IMR-90 (cell line): ENCODE results near the gene SLC39A11. TPM values are rescaled to one million over a fixed set of nuclear protein-coding genes. Genes with fewer than 3 reads are reported as not detected.

ENCODE experiments used
- ATAC-seq: fragments of 200-7000 bp; cut with Tn5 transposase; 2 replicates; pipeline ENCODE4 v1.9.1; 2020; ENCODE audit warnings: low read depth, mild to moderate bottlenecking, moderate library complexity
- BruUV-seq: library from RNA; stranded (reverse); fragments of 400-500 nt; replicated peaks from 2 replicates; lab custom pipeline; 2021; lab: Mats Ljungman, UMichigan
- CTCF ChIA-PET: fragments of 300-600 bp; formaldehyde crosslinking; extraction: SDS; loops from one replicate; lab custom pipeline; 2021; ENCODE audit warnings: antibody characterized with exemption; lab: Yijun Ruan, JAX
- POLR2A ChIA-PET: fragments of 300-600 bp; sonication (Branson Sonifier 250); formaldehyde crosslinking; loops from one replicate; lab custom pipeline; 2022; ENCODE audit warnings: antibody characterized with exemption; ENCODE audit not compliant: unreplicated experiment; lab: Charles Lee
- DNase-seq: peaks from one replicate; pipeline ENCODE4 v3.0.0; 2013
- H2AFZ ChIP-seq: replicated peaks from 2 replicates; pipeline ENCODE3; 2013; ENCODE audit warnings: low read length, mild to moderate bottlenecking; ENCODE audit not compliant: poor library complexity
- H2AK5ac ChIP-seq: 2 replicates; pipeline ENCODE4 v1.6.1; 2013; ENCODE audit warnings: low read depth, low read length, inconsistent platforms
- H2AK9ac ChIP-seq: replicated peaks from 2 replicates; pipeline ENCODE3; 2013; ENCODE audit warnings: mild to moderate bottlenecking, low read depth, low read length, moderate library complexity; ENCODE audit not compliant: poor library complexity
- H2BK120ac ChIP-seq: 2 replicates; pipeline ENCODE4 v1.6.1; 2013; ENCODE audit warnings: low read depth, low read length, inconsistent platforms
- H2BK15ac ChIP-seq: 3 replicates; pipeline ENCODE4 v1.6.1; 2013; ENCODE audit warnings: low read depth, low read length, inconsistent platforms
- H2BK20ac ChIP-seq: 2 replicates; pipeline ENCODE4 v1.6.1; 2013; ENCODE audit warnings: low read depth, mild to moderate bottlenecking, inconsistent platforms, low read length, moderate library complexity
- H2BK5ac ChIP-seq: 2 replicates; pipeline ENCODE4 v1.6.1; 2013; ENCODE audit warnings: mild to moderate bottlenecking, low read depth, low read length, inconsistent platforms; ENCODE audit not compliant: poor library complexity, severe bottlenecking
- H3K14ac ChIP-seq: replicated peaks from 2 replicates; pipeline ENCODE4 v1.6.1; 2013; ENCODE audit warnings: low read depth, low read length, inconsistent platforms
- H3K18ac ChIP-seq: 2 replicates; pipeline ENCODE4 v1.6.1; 2013; ENCODE audit warnings: low read depth, low read length, control low read depth
- H3K23ac ChIP-seq: 2 replicates; pipeline ENCODE4 v1.6.1; 2013; ENCODE audit warnings: low read depth, low read length, inconsistent platforms
- H3K27ac ChIP-seq: 2 replicates; pipeline ENCODE4 v1.5.1; 2013; ENCODE audit warnings: mild to moderate bottlenecking, control low read depth, low read length; ENCODE audit not compliant: insufficient read depth
- H3K27me3 ChIP-seq: 2 replicates; pipeline ENCODE4 v1.6.1; 2013; ENCODE audit warnings: low read length; ENCODE audit not compliant: control insufficient read depth, insufficient read depth
- H3K36me3 ChIP-seq: 2 replicates; pipeline ENCODE4 v1.6.1; 2013; ENCODE audit warnings: low read length, mixed read lengths; ENCODE audit not compliant: control insufficient read depth, insufficient read depth
- H3K4ac ChIP-seq: 2 replicates; pipeline ENCODE4 v1.6.1; 2013; ENCODE audit warnings: low read depth, low read length, inconsistent platforms
- H3K4me1 ChIP-seq: 2 replicates; pipeline ENCODE4 v1.6.1; 2013; ENCODE audit warnings: low read length, mixed read lengths; ENCODE audit not compliant: control insufficient read depth, insufficient read depth
- H3K4me2 ChIP-seq: 2 replicates; pipeline ENCODE4 v1.6.1; 2013; ENCODE audit warnings: low read depth, mild to moderate bottlenecking, control low read depth, low read length, moderate library complexity
- H3K4me3 ChIP-seq: 2 replicates; pipeline ENCODE4 v1.5.1; 2013; ENCODE audit warnings: low read depth, mild to moderate bottlenecking, control low read depth, low read length, moderate library complexity; ENCODE audit not compliant: insufficient read depth
- H3K56ac ChIP-seq: 2 replicates; pipeline ENCODE4 v1.6.1; 2013; ENCODE audit warnings: low read length, inconsistent platforms; ENCODE audit not compliant: insufficient read depth; ENCODE audit errors: extremely low read depth
- H3K79me1 ChIP-seq, 2 experiments: 2 replicates each; pipeline ENCODE4 v1.6.1; 2013; ENCODE audit warnings: low read length in 2 of 2, inconsistent platforms in 1 of 2, low read depth in 1 of 2
- H3K9ac ChIP-seq: 2 replicates; pipeline ENCODE4 v1.6.1; 2013; ENCODE audit warnings: low read depth, low read length, control low read depth
- H3K9me1 ChIP-seq: 2 replicates; pipeline ENCODE4 v1.6.1; 2013; ENCODE audit warnings: low read length, inconsistent platforms; ENCODE audit not compliant: insufficient read depth
- H3K9me3 ChIP-seq: 2 replicates; pipeline ENCODE4 v1.6.1; 2013; ENCODE audit warnings: low read length; ENCODE audit not compliant: control insufficient read depth, insufficient read depth
- H4K20me1 ChIP-seq: 2 replicates; pipeline ENCODE4 v1.6.1; 2013; ENCODE audit warnings: low read length, inconsistent platforms; ENCODE audit not compliant: insufficient read depth
- H4K5ac ChIP-seq: 2 replicates; pipeline ENCODE4 v1.6.1; 2013; ENCODE audit warnings: mild to moderate bottlenecking, low read depth, low read length, control low read depth
- H4K8ac ChIP-seq, 2 experiments: 2 replicates each; pipeline ENCODE4 v1.6.1; 2013; ENCODE audit warnings: low read depth in 2 of 2, low read length in 2 of 2, control low read depth in 1 of 2, inconsistent platforms in 1 of 2
- H4K91ac ChIP-seq: 2 replicates; pipeline ENCODE4 v1.6.1; 2013; ENCODE audit warnings: low read depth, low read length, inconsistent platforms; ENCODE audit not compliant: insufficient read depth
- BHLHE40 ChIP-seq: fragments of 150-350 bp; IDR thresholded peaks from 2 replicates; pipeline ENCODE4 v1.6.1; 2016; ENCODE audit warnings: mild to moderate bottlenecking, low read depth, low read length
- CEBPB ChIP-seq: IDR thresholded peaks from 2 replicates; pipeline ENCODE4 v1.6.1; 2012; ENCODE audit warnings: low read depth, low read length, improper control_type of control experiment
- CTCF ChIP-seq: conservative IDR thresholded peaks from 2 replicates; pipeline ENCODE4 v1.5.1; 2012; ENCODE audit warnings: mild to moderate bottlenecking, low read depth, low read length, improper control_type of control experiment
- ELK1 ChIP-seq: fragments of 150-350 bp; IDR thresholded peaks from 2 replicates; pipeline ENCODE4 v1.6.1; 2016; ENCODE audit warnings: low read depth, mild to moderate bottlenecking, low read length, moderate library complexity, borderline replicate concordance
- FOS ChIP-seq: fragments of 150-350 bp; IDR thresholded peaks from 2 replicates; pipeline ENCODE4 v1.6.1; 2016; ENCODE audit warnings: low read depth, low read length
- MAFK ChIP-seq: IDR thresholded peaks from 2 replicates; pipeline ENCODE4 v1.6.1; 2012; ENCODE audit warnings: low read depth, low read length, improper control_type of control experiment
- MAZ ChIP-seq: IDR thresholded peaks from 2 replicates; pipeline ENCODE4 v1.6.1; 2012; ENCODE audit warnings: low read depth, mild to moderate bottlenecking, low read length, improper control_type of control experiment, moderate library complexity, borderline replicate concordance
- MXI1 ChIP-seq: IDR thresholded peaks from 2 replicates; pipeline ENCODE4 v1.6.1; 2012; ENCODE audit warnings: low read depth, mild to moderate bottlenecking, low read length, moderate library complexity, borderline replicate concordance
- NFE2L2 ChIP-seq: fragments of 150-350 bp; IDR thresholded peaks from 2 replicates; pipeline ENCODE4 v1.6.1; 2016; ENCODE audit warnings: low read depth, mild to moderate bottlenecking, low read length
- POLR2A ChIP-seq: IDR thresholded peaks from 2 replicates; pipeline ENCODE4 v1.6.1; 2012; ENCODE audit warnings: mild to moderate bottlenecking, low read depth, low read length
- RAD21 ChIP-seq: IDR thresholded peaks from 2 replicates; pipeline ENCODE4 v1.6.1; 2012; ENCODE audit warnings: low read length, improper control_type of control experiment
- RCOR1 ChIP-seq: IDR thresholded peaks from 2 replicates; pipeline ENCODE4 v1.6.1; 2012; ENCODE audit warnings: mild to moderate bottlenecking, low read length, improper control_type of control experiment; ENCODE audit not compliant: insufficient replicate concordance
- RFX5 ChIP-seq: IDR thresholded peaks from 2 replicates; pipeline ENCODE4 v1.8.0; 2012; ENCODE audit warnings: low read depth, mild to moderate bottlenecking, low read length, moderate library complexity
- SMC3 ChIP-seq: fragments of 150-350 bp; IDR thresholded peaks from 2 replicates; pipeline ENCODE4 v1.6.1; 2016; ENCODE audit warnings: low read depth, mild to moderate bottlenecking, antibody characterized with exemption, low read length, moderate library complexity
- USF2 ChIP-seq: fragments of 150-350 bp; IDR thresholded peaks from 2 replicates; pipeline ENCODE4 v1.6.1; 2017; ENCODE audit warnings: mild to moderate bottlenecking, antibody characterized with exemption, low read length, low read depth
- WGBS, 2 experiments: methylation state at CpG; one replicate each; pipeline versions ENCODE4 v1.1.5 to v1.1.7; 2013; ENCODE audit warnings: missing lambda C conversion rate in 2 of 2; ENCODE audit not compliant: insufficient read length in 1 of 2; ENCODE audit errors: extremely low coverage in 2 of 2; 5-methylcytosine and 5-hydroxymethylcytosine counted together
- dilution Hi-C: fragments of 300-500 bp; cut with HindIII; formaldehyde crosslinking; loops from one replicate; pipeline ENCODE4 v1.14.3; 2018; ENCODE audit warnings: low sequenced_read_pairs; ENCODE audit not compliant: unreplicated experiment
- in situ Hi-C: fragments of 300-500 bp; cut with MboI; formaldehyde crosslinking; loops from 3 replicates; pipeline ENCODE4 v1.14.3; 2019; ENCODE audit warnings: low sequenced_read_pairs, inconsistent platforms, mixed read lengths
- intact Hi-C: fragments of 100-400 bp; cut with micrococcal nuclease; formaldehyde crosslinking; loops from 2 replicates; pipeline ENCODE4 v1.10.0; 2022
- polyA plus RNA-seq, 3 experiments: library from polyadenylated mRNA; depleted of rRNA; stranded (reverse); fragments of >200 nt; gene quantifications; 2 replicates each; pipeline ENCODE4 v1.2.3, GENCODE V29; 2012; ENCODE audit warnings: low replicate concordance in 1 of 3
- total RNA-seq: library from RNA; depleted of rRNA; stranded (reverse); fragments of >200 nt; gene quantifications from 2 replicates; pipeline ENCODE4 v1.2.3, GENCODE V29; 2012

SLC39A11 gene
- total and polyA plus RNA-seq, 2 of the 4 experiments (the other 2 are of a cell fraction), result 8.8 to 14.3 TPM

GRCh38 chr17:73128496-73128895 is 36.0 kb upstream of the SLC39A11 start:
- Histone ChIP-seq H3K4ac (no peak overlapping the region), H2BK20ac (no peak overlapping the region), H3K9ac (no peak overlapping the region), H3K27ac (no peak overlapping the region), H2BK15ac (no peak overlapping the region), H2BK5ac (no peak overlapping the region), H4K91ac (no peak overlapping the region), H3K79me1 (no peaks in the 10 kb centered on the region), H2AFZ (no peak overlapping the region), H2AK5ac (no peak overlapping the region), H3K14ac (no peak overlapping the region), H3K27me3 (no peaks in the 10 kb centered on the region), H3K4me1 (no peaks in the 10 kb centered on the region), H4K5ac (no peak overlapping the region), H4K20me1 (no peaks in the 10 kb centered on the region), H4K8ac (no peak overlapping the region), H3K23ac (no peak overlapping the region), H3K36me3 (no peaks in the 10 kb centered on the region), H2AK9ac (no peak overlapping the region), H2BK120ac (no peak overlapping the region), H3K9me3 (no peaks in the 10 kb centered on the region), H3K4me3 (no peak overlapping the region), H3K18ac (no peak overlapping the region), H3K4me2 (no peak overlapping the region), H3K56ac (no peak overlapping the region), H3K9me1 (no peaks in the 10 kb centered on the region)
- in situ Hi-C loops, result no loop called here
- ChIA-PET CTCF (no interaction called here), POLR2A (no interaction called here)
- intact Hi-C loops, result no loop called here
- no CpG with 5 or more reads among the region's 3 CpGs for WGBS, 2 experiments
- BruUV-seq, result no TSS peak
- TF ChIP-seq NFE2L2 (no peak), SMC3 (no peak), MAZ (no peak), RAD21 (no peak), RCOR1 (no peak), MAFK (no peak), FOS (no peak), BHLHE40 (no peak), CTCF (no peak), POLR2A (no peak), ELK1 (no peak), RFX5 (no peak), USF2 (no peak), MXI1 (no peak), CEBPB (no peak)
- ATAC-seq (no peak), DNase-seq (no peak)
- dilution Hi-C loops, result no loop called here
